Stimulated activated CD4-positive, alpha-beta T cell treated with anti-CD3 and anti-CD28 coated beads, Interleukin-1b, Interleukin-23, amount 100 ng/mL, for 1 hour (primary cell): ENCODE results near the gene LNX1.

ENCODE experiments used
- DNase-seq, 2 donors: peaks; one replicate each; pipeline ENCODE4 v3.0.0-alpha.2; 2020; ENCODE audit warnings: low read depth in 2 of 2

Gene LNX1

DNA sequence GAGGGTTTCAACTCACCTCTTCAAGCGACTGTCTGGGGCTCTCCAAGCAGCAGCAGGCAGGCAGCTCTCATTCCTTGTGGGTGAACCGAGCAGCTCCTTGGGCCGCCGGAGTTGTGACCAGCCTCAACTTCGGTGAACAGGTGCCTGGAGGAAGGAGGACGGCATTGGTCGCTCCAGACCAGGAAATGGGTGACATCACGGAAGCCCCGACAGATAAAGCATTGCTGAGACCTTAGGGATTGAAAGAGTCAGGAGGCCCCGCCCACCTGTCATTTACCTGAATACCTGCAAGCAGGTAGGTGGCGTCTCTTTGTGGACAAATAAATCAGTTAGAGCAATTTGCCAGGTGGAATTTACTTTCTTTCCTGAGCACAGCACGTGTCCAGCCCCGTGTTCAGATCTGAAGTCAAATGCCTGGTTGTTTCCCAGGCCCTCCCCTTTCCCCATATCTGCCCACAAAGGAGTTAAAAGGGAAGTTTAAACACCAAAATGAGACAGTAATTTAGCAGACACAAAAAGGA lies at the start of gene LNX1:
LNX1 (minus strand) TSS at position 115 of the 521 bp plus-strand sequence. CDS start 17,484 bp downstream, outside the sequence.
- DNase-seq, result no peak

DNA sequence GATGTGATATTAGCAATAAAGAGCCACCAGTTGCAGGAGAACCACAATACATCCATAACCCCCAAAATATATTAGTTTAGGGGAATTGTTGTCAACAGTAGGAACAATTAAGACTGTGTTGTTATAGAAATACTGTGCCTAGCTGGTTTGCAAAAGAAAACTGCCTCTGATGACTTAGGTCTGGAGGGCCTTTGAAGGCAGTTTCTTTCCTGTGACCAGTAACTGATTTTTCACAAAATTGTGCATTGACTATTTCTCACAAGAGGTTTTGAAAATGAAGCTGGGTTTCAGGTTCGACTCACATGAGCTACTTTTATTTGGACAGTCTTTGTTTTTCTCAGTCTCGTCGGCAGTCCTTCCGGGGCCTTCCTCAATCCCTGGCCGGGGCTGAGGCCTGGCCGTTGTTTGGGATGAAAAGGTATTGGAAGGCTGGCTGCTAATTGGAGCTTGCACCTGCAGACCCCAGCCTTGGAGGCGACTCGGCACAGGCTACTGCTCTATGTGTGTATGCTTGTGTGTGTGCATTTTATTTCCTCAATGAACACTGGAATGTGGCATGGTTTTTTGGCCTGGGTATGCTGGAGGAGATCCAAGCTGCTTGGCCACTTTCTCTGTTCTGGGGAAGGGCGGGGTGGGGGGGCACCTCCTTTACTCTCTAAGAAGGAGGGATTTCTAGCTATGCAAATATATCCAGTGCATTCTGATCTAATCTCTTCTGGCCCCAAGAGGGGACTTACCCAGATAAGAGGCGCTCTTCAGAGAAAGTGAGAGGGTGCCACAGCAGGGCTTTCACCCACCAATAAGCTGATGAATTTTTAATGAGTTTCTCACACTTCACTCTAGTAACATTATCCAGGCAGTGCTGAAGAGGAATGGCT lies 49.5 kb upstream of the LNX1 start:
- DNase-seq, result no peak

DNA sequence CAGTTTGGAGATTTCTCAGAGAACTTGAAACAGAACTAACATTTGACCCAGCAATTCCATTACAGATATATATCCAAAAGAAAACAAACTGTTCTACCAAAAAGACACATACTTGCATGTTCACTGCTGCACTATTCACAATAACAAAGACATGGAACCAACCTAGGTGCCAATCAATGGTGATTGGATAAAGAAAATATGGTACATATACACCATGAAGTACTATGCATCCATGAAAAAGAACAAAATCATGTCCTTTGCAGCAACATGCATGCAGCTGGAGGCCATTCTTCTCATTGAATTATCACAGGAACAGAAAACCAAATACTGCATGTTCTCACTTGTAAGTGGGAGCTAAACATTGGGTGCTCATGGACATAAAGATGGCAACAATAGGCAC lies 47.6 kb upstream of the LNX1 start:
- DNase-seq, result no peak

DNA sequence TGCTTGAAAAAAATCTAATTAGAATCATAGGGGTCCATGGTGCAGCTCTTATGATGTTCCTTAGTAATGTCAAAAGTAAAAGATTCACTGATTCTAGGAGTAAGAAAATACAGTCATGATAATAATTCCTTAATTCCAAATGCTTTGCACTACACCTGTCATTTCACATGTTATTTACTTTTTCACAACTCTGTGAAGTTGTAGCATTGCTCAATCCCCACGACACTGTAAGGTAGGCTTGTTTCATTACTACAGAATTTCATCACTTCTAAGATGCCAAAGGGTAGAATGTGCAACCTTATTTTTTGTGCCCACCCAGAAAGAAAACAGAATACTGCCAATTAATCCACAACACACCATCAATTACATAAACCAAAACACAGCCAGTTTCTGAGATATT lies 46.1 kb upstream of the LNX1 start:
- no peak for DNase-seq

DNA sequence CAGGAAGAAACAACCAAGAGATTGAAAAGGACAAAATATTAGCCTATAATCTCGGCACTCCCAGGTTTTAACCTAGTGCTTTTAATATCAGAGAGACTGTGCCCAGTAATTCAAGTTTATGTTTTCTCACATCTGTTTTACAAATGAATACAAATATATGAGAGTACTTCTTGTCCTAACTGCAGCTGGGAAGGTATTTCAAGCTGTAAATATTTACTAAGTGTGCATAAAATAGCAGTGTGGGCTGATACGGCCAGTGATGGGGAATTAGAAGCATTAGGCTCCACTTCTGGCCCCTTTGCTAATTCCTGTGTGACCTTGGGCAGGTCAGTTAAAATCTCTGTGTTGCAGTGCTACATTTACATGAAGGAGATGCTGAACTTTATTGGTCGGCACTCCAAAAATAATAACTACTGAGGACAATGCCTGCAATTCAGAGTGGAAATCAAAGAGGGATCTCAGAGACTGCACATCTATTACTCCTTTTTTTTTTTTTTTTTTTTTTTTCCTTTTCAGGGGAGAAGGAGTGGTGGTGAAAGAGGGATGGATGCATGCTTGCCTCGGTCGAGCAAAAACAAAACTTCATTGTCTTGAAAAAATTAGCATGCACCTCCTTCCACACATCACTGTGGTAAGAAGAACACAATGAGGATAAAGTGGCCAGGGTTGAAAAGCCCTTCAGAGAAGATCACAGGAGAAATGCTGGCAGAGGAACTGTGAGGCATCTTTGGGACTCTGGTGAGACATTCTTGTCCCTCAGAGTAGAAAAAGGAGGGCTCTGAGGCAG lies 44.6 kb upstream of the LNX1 start:
- no peak for DNase-seq

DNA sequence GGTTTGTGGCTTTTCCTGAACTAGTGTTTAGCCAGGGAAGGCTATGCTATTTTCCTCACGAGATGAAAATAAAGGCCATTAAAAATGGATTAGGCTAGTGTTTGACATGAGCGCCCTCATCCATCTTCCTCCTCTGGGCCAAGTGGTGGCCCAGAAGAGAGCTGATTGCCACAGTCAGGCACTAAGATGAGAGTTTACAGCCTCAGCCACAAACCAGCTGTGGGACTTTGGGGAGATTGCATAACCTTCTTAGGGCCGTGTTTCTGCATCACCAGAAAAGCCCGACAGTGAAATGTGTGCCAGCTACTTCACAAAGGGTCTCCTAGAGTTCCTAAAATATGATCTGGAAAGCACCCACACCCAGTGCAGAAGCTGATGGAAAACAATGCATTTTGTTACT lies 42.3 kb upstream of the LNX1 start:
- no peak for DNase-seq

DNA sequence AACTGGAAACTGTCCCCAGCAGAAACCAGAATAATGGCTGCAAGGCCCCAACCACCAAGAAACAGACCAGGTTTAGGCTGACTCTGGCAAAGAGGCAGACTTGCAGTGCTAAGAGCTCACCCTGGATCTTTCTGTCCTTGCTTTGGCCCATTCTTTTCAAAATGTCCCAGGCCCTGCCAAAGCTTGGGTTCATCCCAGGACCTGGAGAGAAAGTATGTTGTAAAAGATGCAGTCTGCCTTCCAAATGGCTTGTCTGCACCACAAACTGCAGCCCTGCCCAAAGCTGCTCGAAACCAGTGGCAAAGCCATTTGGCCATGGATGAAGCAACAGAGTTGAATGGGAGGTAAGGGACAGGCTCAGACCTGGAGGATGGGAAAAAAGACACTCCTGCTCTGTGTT lies 38.0 kb upstream of the LNX1 start:
- no peak for DNase-seq

DNA sequence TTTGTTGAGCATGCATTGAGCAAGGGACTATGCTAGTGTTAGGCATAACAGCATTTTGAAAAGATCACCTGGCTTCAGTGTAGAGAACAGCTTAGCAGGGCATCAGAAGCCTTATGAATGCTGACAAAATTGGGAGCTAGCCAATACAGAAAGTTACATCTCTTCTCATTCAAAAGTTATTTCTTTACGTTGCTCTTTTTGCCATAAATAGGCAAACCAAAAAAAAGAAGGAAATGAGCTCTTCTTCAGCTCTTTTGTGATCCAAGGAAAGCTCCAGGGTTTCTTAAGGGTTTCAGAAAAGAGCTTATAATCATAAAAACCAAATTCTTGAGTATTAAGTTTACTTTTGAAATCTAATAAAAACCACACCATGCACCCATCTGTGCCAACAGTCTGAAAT lies 35.2 kb upstream of the LNX1 start:
- DNase-seq, result no peak

DNA sequence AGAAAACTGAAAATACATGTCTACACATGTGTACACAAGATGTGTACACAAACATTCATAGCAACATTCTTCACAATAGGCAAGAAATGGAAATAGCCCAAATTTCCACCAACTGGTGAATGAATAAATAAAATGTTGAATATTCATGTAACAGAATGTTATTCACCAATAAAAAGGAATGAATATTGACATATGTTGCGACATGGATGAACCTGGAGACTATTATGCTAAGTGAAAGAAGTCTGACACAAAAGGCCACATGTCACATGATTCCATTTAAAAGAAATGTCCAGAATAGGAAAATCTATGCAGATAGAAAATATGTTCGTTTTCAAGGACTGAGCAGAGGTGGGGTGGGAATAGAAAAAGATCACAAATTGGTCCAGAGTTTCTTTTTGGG lies 34.6 kb upstream of the LNX1 start:
- DNase-seq, result no peak

DNA sequence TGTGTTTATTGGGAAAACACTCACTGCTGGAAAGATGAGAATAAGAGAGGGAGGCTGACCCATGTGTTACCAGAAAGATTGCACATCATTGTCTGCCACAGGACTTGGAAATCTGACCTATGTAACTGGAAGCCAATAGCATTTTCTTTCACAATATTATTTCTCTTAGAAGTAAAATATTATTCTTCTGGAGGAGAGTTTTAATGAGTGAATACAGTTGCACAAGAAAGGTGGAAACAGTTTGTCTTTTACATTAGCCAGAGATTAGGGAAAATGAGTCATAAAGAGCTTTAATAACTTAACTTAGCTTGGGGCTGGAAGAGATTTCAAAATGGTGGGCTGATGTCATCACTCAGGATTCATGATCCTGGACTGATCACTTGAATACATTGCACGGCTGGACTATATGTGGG lies 31.5 kb upstream of the LNX1 start:
- DNase-seq, result no peak

DNA sequence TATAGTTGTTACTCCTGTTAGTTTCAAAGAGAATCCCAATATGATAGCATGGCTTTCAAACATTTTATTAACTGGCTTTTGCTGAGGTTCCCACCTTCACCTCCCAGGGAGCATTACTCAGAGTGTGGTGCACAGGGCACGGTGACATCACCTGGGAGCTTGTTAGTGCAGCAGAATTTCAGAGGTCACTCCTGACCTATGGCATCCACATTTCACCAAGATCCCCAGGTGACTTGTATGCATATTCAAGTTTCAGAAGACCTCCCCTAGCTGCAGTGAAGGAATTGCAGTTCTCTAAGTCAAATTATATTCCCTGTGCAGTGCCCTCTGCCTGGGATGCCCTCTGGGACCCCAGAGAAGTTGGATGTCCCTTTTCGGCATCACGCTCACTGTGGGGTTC lies 29.7 kb upstream of the LNX1 start:
- no peak for DNase-seq

DNA sequence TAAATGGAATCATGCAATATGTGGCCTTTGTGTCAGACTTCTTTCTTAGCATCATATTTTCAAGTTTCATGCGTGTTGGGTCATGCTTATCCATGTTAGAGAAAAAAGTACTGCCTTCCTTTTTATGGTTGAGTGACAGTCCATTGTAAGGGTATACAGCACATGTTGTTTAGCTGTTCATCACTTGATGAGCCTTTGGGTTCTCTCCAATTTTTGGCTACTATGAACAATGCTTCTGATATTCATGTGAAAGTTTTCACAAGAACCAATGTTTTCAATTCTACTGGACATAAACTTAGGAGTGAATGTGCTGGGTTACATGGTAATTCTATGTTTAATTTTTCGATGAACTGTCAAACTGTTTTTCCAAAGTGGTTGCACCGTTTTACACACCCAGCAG lies 28.1 kb upstream of the LNX1 start:
- no peak for DNase-seq

DNA sequence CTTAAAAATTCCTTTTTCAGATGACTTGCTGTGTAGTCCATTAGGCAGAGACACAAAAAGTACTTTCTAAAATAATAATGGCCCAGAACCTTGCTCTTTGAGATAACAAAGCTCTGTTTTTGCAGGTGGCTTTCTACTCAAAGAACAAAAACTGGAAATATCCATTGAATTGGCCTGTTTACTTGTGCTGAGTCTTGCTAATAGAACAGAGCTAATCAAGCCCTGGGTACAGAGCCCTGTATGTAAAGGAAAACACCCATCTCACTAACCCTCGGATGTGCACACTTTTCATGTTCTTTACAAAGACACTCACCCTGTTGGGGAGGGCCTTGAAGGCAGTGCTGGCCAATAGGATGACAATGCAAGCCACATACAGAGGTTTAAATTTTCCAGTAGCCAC lies 27.0 kb upstream of the LNX1 start:
- DNase-seq, result no peak

DNA sequence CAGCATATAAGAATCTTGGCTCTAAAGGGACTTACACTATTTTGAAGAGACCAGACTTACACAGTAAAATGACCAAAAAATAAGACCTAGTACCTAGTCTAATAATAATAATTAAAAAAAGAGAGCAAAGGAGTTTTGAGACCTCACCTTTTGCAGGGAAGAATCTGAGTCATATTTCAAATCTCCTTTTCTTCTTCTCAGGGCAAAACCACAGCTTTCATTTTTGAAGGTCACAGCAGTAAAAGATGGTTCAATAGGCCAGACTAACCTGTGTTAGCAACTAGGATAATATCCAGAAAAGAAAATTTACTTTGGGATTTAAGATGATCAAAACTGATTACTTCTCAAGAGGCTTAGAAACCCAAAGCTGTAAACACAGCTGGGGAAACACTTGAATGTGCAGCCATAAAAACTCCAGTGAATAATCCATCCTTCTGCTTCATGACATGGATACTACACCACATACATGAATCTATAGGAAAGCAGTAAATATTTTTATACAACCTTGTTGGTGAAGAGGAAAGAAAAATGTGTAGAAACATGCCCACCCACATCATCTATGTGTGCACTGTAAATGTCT lies 25.9 kb upstream of the LNX1 start:
- no peak for DNase-seq

DNA sequence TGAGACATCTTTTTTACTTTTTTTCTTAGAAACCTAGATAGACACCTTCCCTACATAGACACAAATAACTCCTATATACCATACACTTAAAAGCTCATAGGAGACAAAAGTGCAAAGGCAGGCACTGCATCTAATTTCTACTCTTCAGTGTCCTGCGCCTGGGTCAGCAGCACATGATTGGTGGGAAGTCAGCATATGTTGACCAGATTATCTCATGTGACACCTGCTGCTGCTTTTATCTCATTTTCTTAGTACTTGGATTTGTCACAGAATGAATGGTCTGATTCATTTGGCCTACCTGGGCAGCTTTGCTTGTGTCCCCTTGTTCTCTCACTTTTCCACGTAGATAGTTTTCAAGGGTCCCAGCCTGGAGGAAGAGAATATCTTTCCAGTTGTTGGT lies 24.9 kb upstream of the LNX1 start:
- no peak for DNase-seq

DNA sequence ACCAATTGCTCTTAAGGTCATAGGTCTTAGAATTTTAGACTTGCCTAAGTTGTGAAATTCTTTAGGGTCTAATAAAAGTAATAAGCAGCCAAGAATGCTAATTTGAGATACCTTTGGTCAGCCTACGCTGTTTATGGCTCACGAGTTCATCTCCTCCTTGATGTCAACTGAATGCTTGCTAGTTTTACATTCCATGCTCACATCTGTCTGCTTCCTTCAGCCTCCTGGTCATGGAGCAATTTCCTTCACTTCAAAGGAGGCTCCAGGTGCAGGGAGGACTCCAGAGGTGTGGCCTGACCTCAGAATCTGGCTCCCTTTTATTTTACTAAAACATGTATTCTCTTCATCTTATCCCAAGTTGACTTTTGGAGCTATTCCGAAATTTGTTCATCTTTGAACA lies 23.3 kb upstream of the LNX1 start:
- DNase-seq, result no peak

DNA sequence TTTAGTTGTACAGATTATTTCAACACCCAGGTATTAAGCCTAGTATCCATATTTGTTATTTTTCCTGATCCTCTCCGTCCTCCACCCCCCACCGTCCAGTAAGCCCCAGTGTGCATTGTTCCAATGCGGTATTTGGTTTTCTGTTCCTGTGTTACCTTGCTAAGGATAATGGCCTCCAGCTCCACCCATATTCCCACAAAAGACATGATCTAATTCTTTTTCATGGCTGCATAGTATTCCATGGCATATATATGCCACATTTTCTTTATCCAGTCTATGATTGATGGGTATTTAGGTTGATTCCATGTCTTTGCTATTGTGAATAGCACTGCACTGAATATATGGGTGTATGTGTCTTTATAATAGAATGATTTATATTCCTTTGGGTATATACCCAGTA lies 22.1 kb upstream of the LNX1 start:
- DNase-seq, result no peak

DNA sequence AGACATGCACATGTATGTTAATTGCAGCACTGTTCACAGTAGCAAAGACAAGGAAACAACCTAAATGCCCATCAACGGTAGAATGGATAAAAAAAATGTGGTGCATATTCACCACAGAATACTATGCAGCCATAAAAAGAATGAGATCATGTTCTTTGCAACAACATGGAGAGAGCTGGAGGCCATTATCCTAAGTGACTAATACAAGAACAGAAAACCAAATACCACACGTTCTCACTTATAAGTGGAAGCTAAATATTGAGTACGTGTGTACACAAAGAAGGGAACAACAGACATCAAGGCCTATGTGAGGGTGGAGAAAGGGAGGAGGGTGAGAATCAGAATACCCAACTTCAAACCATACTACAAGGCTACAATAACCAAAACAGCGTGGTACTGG lies 17.4 kb upstream of the LNX1 start:
- DNase-seq, result no peak

DNA sequence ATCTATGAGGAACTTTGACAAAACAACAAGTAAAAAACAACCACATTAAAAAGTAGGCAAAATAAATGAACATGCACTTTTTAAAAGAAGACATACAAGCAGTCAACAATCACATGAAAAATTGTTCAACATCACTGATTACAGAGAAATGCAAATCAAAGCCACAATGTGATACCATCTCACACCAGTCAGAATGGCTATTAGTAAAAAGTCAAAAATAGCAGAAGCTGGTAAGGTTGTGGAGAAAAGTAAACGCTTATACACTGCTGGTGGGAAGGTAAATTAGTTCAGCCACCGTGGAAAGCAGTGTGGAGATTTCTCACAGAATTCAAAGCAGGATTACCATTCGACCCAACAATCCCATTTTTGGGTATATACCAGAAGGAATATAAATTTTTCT lies 17.0 kb upstream of the LNX1 start:
- DNase-seq, result no peak

DNA sequence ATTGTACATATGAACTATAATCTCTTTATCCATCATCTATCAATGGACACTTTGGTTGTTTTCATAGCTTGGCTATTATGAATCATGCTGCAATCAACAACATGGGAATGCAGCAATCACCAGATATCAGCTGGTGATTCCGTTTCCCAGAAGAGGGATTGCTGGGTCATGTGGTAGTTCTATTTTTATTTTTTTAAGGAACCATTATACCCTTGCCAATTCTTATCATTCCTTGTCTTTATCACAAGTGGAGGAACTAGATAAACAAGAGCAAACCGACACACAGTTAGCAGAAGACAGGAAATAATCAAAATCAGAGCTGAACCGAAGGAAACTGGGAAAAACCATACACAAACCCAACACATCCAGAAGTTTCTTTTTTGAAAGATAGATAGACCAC lies 14.5 kb upstream of the LNX1 start:
- no peak for DNase-seq

DNA sequence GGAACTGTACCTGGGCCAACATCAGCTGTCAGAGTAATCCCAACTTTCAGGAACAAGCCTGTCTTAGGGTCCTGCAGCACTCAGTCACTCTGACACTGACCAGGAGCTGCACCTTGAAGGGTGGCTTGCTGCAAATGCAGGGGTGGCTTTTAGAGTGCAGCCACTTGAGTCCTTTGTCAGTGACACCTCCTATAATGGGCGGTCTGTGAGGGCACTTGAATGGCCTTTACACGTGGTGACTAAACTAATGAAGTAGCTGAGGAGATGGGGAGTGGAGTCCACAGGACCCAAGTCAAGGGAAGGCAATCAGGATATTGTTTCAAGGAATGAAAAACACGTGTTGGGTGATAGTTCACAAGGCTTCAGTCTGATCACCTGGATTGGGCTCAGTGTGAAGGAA lies 11.1 kb upstream of the LNX1 start:
- no peak for DNase-seq

DNA sequence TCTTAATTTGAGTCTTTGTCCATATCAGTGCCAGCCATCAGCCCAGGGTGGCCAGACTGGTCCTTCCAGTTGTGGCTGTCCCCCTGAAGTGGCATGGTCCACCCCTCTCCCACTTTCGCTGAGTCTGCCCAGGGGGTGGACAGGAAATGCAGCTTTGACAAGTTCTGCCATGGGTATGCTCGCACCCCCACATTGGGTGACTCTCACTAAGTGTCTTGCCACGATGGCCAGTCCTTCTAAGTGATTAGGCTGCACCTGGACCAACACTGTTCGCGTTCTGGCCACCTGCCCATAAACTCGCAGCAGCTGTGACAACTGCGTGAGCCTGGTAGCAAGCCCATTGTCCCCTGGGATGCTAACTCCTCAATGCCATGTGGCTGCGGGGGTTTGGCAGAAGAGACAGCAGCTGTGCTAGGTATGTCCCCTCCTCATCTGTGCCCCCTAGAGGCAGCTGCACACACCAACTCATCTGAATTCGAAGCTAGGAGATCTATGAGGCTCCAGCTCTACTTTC lies 10.0 kb upstream of the LNX1 start:
- DNase-seq, result no peak
